HG02571 (cell line): ENCODE measurements around the gene IPO4.
A peak's percentile ranks its signal among the peaks of the same experiment; 100 is the strongest.

ENCODE experiments used
- ATAC-seq: cut with Tn5 transposase; IDR thresholded peaks from one replicate; pipeline ENCODE4 v1.9.1; 2021; ENCODE audit warnings: mild to moderate bottlenecking, moderate library complexity; ENCODE audit not compliant: unreplicated experiment

Gene IPO4

DNA sequence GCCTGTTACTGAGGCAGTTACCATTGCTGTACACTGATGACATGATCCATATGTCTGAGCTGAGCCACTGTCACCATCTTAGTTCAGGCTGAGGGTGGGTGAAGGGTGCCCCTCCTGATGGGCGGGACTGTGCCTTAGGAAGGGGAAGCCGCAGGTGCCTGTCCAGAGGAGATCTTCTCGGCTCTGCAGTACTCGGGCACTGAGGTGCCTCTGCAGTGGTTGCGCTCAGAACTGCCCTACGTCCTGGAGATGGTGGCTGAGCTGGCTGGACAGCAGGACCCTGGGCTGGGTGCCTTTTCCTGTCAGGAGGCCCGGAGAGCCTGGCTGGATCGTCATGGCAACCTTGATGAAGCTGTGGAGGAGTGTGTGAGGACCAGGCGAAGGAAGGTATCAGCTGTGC is 37.6 kb downstream of the IPO4 start:
- no peak for ATAC-seq

DNA sequence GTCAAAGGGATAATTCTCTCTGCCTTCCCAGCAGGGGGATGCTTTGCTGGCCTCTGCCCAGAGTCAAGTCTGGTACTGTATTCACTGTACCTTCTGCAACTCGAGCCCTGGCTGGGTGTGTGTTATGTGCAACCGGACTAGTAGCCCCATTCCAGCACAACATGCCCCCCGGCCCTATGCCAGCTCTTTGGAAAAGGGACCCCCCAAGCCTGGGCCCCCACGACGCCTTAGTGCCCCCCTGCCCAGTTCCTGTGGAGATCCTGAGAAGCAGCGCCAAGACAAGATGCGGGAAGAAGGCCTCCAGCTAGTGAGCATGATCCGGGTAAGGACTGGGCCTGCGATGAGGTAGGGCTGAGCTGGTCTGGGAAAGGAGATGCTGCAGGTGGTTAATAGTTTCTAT is 38.0 kb downstream of the IPO4 start:
- ATAC-seq = no peak

GRCh38 chr14:24150061-24150460 is 38.6 kb downstream of the IPO4 start:
- no peak for ATAC-seq

GRCh38 chr14:24149302-24149969 is 39.2 kb downstream of the IPO4 start:
- no peak for ATAC-seq

DNA sequence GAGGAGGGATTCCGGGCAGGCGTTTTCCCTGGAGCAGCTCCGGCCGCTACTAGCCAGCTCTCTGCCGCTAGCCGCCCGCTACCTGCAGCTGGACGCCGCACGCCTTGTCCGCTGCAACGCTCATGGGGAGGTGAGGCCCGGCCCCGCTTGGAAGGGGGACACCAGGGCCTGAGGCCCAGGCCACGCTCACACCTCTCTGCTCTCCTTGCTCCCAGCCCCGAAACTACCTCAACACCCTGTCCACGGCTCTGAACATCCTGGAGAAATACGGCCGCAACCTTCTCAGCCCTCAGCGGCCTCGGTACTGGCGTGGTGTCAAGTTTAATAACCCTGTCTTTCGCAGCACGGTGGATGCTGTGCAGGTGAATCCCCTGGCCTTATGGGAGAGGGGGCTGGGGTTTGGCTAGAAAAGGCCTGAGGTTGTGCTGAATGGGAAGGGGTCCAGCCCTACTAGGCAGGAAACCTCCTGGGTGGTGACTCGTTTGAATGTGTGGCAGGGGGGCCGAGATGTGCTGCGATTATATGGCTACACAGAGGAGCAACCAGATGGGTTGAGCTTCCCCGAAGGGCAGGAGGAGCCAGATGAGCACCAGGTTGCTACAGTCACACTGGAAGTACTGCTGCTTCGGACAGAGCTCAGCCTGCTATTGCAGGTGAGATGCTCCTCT is 40.7 kb downstream of the IPO4 start:
- no peak for ATAC-seq

DNA sequence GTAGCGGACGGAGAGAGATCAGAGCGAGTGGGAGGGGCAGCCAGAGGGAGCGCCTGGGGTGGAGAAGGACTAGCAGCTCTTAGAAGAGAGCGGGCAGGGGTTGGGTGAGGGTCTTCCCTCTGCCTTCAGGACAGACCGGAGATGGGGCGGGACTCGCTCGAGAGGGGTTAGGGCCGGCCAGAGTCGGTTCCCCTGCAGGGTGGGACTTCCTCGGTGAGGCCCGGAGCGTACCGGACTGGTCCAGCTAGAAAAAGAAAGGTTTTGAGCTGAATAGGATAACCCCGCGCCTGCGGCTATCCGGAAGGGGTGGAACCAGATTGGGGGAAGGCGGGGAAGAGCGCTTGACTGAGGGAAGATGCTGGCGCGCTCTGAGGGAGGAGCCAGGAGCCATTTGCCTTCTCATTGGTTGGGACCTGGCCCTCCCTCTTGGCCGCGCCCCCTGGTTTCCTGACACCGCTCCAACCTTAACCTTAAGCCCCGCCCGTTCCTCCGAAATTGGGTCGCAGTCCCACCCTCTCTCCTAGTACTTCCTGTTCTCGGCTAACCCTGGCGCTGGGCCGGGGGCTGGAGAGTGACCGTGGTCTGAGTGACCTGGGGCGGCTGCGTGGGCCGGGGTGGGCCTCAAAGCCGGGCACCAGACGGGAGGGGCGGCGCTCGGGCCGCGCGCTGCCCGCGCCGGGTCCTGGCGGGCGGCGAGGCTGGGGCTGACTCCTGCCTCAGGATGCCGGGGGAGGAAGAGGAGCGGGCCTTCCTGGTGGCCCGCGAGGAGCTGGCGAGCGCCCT is 41.4 kb downstream of the IPO4 start, which contains the start of gene RNF31:
RNF31 (plus strand) TSS at position 521 of the 783 bp plus-strand sequence; CDS start at position 722, 201 bp downstream.
- ATAC-seq = peak; percentile 74

GRCh38 chr14:24146453-24146977 is 42.1 kb downstream of the IPO4 start, which contains the start of gene PSME2:
PSME2 (minus strand) TSS chr14:24146610; CDS start chr14:24146581, 29 bp downstream.
- peak; percentile 66 for ATAC-seq

DNA sequence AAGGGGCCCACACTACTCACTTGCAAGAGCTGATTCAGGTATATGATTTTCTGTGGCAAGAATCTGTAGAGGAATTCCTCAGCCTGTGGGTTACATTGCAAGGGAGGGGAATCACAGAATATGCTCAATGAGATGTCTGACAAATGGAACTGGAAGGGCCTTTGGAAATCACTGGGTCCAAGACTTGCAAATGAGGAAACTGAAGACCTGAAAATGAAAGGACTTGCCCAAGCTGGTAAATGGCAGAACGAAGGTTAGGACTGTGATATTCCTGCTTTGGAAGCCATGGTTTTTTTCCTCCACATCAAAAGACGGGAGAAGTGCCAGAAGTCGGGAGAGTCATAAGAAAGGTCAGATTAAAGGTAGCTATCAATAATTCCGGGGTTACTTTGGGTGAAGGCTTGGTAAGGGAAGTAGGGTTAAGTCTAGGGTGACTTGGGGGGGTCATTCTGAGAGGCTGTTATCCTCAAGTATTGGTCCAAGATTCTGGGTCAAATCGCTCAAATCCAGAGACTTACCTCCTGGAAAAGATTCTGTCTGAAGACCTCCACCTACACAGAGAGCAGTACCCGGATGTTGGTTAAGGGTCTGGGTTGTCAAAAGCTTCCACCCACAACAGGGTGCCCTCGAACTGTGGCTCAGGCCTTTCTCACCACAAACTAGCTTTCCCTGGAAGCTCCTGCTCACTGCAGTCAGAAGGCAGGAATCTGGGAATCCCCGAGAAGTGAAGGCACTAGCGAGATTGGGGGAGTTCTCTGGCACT is 42.7 kb downstream of the IPO4 start:
- ATAC-seq = no peak

DNA sequence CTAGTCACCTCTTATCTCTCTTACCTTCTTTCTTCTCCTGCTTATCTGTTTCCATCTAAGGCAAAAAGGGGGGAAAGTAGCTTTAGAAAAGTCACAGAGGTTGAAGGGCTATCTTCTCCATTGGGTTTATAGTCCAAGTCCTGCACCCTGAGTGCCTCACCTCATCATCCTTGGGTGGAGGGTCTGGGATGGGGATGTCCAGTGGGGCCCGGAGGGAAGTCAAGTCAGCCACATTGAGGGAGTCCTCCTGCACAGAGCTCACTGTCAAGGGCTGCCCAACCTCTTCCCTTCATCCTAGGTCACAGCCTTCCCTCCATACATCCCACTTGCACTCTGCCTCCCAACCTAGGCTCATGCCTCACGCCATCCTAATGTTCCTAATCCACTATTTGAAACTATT is 43.4 kb downstream of the IPO4 start:
- ATAC-seq = no peak

DNA sequence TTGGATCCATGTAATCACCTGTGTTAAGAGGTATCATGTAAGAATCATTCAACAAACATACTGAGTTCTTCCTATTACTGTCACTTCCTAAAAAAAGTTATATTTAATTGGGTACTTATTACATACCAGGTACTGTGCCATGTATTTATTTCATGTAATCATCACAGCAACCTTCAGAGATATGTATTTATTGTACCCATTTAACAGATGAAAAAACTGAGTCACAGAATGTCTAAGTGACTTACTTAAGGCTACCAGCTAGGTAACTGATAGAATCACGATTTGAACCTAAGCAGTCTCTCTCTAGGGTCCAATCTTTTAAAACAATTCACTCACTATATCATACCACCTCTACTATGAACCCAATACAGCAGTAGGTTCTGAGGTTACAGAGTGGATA is 44.2 kb downstream of the IPO4 start:
- ATAC-seq = no peak

- no peak for ATAC-seq
Observed at GRCh38 chr14:24143511-24143910, 45.1 kb downstream of the IPO4 start.

GRCh38 chr14:24141097-24141880 is 47.3 kb downstream of the IPO4 start, which contains the start of gene EMC9:
EMC9 (minus strand) TSS chr14:24141591; CDS start chr14:24141304, 287 bp downstream.
- peak; percentile 81 for ATAC-seq

DNA sequence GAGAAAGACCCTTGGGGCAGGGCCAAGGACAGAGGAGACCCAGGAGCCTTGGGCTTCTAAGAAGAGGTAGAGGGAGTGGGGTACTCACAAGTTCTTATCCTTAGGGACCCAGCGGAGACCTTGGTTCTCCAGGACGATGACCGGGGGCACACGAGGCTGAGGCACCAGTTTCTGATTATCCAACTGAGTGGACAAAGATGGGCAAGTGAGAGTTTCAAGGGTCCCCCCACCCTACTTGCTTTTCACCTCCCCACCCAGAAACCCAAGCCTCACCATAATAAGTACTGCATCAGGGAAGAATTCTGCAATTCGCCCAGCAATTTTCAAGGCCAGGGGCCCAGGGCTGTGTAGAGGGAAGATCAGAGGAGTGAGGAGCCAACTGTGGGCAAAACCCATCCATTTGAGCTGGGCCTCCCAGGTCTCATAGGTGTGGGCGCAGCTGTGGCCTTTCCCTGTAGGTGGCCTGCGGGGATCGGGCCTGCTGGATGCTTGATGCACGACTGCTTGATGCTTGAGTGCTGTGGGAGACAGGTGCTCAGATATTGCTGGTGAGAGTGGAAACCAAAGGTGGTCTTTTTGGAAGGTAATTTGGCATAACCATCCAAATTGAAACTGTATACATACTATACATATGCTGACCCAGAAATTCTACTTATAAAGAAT is 49.2 kb downstream of the IPO4 start:
- no peak for ATAC-seq

DNA sequence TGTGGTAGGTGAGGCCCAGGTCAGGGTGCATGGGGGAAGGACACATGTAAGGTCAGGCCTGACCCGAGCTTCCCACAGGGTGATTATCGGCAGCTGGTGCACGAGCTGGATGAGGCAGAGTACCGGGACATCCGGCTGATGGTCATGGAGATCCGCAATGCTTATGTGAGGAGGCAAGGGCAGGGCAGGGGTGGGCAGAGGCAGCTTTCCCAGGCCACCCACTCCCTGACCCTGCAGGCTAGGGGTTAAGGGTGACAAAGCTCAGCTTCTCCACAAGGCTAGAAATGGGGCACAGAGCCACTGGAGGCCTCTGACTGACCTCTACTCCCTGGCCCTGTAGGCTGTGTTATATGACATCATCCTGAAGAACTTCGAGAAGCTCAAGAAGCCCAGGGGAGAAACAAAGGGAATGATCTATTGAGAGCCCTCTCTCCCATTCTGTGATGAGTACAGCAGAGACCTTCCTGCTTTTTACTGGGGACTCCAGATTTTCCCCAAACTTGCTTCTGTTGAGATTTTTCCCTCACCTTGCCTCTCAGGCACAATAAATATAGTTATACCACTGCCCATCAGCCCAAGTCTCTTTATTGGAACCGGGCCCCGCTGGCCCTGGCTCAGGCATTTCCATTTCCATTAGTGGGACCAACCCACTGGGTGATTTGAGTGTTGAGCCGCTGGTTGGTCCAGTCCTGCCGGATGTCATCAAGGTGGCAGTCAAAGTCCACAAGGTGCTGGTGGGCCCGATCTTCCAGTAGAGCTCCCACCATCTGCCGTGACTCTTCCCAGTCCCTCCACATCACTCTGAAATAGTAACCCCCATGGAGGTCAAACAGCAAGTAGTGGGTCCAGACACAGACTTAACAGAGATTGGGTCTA is 50.0 kb downstream of the IPO4 start:
- no peak for ATAC-seq

- ATAC-seq = no peak
Observed at GRCh38 chr14:24137529-24138395, 50.9 kb downstream of the IPO4 start.

- no peak for ATAC-seq
Observed at GRCh38 chr14:24136684-24137528, 51.7 kb downstream of the IPO4 start.
